Skin of body (tissue), 2 donors: Measurements from ENCODE around the gene GRK5. TPM values are rescaled to one million over a fixed set of nuclear protein-coding genes. Genes with fewer than 3 reads are reported as not detected.
"Not testable (repeated sequence)": the region's sequence is repeated elsewhere in the genome, so short reads cannot be mapped to it uniquely, and the experiment has no call there.

Experiments
- DNase-seq: peaks from one replicate; lab custom pipeline; 2025; lab: John Stamatoyannopoulos, UW
- total RNA-seq: library from RNA; depleted of rRNA; stranded (reverse); fragments of >200 nt; gene quantifications from one replicate; pipeline ENCODE4 v1.2.3, GENCODE V29; 2014

GRK5 gene
- total RNA-seq, result 10.7 TPM

- DNase-seq, result peak; percentile 99
Measured at GRCh38 chr10:119207366-119207666, at the start of gene GRK5. TSS of gene GRK5 (plus strand) at chr10:119207571. CDS start at chr10:119207918, 347 bp downstream.

- no peak for DNase-seq
Measured at GRCh38 chr10:119159332-119159731, 48.0 kb upstream of the GRK5 start.

DNA sequence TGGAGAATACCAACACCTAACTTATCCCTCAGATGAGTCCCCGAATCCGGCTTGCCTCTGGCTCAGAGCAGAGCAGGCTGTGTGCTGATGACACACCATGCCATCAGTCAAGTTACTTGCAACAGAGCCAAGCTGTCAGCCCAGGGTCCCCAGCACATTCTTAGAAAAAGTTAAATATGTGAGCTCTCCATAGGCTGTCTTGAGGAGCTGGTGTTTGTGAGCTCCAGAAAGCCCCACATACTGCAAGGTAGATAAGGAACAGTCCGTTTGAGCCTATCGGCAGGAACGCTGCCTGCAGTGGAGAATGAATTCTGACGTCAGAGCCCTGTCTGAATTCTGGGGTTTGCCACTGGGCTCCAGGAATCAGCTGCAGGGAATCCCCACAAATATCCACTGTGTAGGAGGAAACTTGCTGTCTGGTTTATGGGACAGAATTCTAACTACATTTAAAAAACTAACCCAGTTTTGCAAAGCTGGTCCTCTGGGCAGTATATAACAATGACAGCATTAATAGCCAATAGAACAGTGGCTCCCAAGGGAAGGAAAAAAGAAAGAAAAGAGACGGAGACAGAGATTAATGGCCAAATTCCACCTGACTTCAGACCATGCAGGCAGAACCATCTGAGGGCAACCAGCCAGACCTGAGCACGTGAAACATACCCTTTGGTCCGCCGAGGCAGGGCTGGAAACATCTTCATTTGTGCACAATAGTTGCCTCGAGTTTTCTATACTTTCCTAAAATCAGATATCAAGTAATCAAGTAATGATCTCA, 45.5 kb upstream of the GRK5 start:
- DNase-seq, result no peak

DNA sequence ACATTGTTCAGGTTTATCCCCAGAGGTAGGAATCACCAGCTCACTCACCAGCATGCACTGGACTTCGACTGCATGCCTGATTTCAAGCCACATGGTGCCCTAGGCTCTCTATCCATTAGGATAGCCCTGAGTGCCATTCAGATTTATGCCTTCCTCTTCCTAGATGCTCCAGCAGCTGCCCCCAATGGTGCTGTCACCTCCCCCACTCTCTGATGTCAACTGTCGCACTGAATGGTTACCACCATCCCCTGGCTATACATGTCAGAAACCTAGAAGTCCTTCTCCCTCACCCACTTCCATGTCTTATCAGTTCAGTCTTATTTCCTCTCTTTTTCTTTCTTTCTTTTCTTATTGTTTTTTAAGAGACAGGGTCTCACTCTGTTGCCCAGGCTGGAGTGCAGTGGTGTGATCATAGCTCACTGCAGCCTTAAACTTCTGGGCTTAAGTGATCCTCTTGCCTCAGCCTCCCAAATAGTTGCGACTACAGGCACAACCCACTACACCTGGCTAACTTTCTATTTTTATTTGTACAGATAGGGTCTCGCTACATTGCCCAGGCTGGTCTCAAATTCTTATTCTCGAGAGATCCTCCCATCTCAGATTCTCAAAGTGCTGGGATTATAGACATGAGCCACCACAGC, 44.8 kb upstream of the GRK5 start:
- DNase-seq, result no peak

DNA sequence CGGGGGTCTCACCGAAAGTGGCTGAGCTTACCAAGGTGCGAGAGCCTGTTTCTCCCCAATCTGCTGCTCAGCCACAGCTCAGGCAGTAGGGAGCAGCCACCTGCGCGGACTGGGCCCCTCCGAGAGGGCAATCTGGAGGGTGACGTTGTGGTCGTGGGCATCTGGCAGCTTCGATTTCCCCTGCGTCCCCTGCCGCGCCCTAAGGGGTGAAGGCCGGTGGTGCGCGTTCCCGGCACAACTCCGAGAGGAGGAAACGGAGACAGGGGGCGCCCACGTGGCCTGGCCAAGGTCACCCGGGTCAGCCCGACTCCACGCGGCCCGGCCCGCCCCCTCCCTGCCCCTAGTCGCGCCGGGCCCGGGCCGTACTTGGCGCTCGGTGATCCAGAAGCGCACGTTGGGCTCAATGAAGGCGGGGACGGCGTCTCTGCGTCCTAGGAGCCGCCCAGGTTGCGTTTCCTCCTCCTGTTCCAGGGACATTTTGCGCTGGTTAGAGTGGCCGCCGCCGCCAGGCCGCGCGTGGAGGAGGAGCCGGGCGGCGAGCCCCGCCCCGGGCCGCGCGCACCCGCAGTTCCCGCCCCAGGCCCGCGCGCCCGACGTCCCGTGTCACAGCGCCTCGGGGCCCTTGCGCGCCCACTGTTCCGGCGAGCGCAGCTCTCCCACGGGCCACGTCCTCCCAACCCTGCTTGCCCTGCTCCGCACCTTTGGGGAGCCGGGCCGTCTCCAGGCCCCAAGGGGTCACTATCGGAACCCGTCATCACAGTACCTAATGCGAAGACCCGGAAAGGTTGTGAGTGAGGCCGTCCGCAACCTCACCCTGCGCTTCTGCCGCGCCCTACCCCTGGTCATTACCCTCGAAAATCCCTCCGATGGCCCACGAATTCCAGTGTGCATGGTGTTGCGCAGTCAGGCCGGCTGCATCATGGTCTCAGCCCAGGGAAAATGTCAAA, 41.9 kb upstream of the GRK5 start, which contains the start of gene SFXN4:
Gene SFXN4, minus strand, starts transcription at position 544 of the 947 bp plus-strand sequence. Its CDS starts 67 bp downstream, at position 477.
- no peak for DNase-seq

- DNase-seq, result no peak
Measured at GRCh38 chr10:119166118-119166500, 41.3 kb upstream of the GRK5 start.

DNA sequence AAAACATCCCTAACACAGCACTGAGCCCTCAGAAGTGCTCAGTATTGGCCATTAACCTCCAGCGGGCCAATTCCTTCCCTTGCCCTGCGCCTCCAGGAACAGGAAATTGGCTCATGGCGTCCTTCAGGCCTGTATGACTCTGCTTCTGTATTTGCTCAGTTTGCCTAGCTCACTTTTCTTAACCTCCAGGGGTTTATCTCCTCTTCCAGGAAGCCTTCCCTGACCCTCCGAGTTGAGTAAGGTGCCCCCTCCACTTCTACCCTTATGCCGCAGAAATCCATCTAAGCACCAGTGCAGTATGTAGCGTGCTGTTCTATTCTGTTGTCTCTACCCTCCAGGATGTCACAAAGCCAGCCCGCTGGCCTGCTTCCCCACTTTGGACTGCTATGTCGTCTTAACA, 40.8 kb upstream of the GRK5 start:
- DNase-seq, result no peak

DNA sequence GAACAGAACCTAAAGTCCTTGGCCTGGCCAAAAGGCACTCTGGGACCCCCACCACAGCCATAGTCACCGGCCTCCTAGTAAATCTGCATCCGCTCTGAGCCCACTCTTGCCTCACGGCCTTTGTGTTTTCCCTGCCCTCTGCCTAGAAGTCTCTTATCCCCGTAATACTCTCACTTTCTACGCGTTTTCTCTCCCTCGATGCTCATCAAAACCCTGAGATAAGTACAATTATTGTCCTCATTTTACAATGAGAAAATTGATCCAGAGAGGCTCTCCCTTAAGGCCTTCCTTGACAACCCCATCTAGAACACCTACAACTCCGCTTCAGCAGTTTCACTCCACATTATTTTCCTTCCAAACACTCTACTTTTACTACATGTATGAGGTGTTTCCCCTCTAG, 40.3 kb upstream of the GRK5 start:
- no peak for DNase-seq

- DNase-seq, result no peak
Measured at GRCh38 chr10:119174109-119174508, 33.3 kb upstream of the GRK5 start.

GRCh38 chr10:119176166-119176565, 31.2 kb upstream of the GRK5 start:
- no peak for DNase-seq

DNA sequence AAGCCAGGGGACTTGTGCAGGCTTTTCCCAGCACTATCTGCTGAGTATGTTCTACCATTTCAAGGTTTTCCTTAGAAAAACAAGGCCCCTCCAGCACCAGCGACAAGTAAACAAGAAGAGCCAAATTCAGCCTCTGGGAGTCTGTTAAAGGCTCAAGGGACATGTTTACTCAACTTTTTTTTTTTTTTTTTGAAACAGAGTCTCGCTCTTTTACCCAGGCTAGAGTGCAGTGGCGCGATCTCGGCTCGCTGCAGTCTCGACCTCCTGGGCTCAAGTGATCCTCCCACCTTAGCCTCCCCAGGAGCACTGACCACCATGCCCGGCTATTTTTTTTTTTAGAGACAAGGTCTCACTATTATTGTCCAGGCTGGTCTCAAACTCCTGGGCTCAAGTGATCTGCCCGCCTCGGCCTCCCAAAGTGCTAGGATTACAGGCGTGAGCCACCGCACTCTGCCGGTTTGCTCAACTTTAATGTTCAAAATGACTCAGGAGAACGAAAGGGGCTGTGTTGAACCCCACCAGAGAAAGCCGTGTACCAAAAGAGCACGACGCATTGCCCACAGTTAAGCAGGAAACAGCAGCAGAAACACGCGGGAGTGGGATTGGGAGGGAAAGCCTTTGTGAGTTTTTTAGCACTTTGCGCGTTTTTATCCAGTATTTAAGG, 29.5 kb upstream of the GRK5 start:
- DNase-seq, result peak; percentile 74

DNA sequence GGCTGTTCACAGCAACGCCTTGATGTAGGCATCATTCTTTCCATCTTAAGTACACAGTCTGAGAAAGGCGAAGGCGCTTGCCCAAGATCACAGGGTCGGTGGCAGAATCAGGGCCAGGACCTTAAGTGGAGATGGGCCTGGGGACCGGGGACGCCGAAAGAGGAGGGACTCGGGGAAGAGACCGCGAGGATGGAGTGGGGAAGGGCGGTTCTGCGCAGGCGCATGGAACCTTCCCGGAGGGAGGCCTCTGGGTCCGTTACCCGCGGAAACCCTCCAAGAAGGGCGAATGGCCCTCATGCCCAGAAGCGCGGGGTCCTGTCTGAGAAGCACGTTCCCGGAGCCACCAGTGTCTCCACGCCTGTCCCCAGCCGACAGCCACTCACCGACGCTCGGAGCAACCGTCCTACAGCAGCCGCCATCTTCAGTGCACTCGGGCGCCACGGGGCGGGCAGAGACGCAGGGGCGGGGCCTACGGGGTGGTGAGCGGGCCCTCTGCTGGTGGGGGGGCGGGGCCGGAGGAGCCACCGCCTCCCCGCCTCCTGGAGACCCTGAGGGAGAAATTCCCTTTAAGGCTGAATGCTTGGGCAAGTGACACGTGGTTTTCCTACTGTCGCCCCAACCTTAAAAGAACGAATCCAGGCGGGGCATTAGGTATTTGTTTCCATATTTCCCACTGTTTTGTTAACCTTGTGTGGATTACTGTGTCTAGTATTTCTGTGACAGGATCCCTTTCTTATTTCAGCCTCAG, 28.8 kb upstream of the GRK5 start, which contains the start of gene PRDX3:
Gene PRDX3, minus strand, starts transcription at position 441 of the 748 bp plus-strand sequence. Its CDS starts 22 bp downstream, at position 419.
- DNase-seq, result peak; percentile 84

GRCh38 chr10:119180850-119181400, 26.4 kb upstream of the GRK5 start:
- DNase-seq, result not testable (repeated sequence)

DNA sequence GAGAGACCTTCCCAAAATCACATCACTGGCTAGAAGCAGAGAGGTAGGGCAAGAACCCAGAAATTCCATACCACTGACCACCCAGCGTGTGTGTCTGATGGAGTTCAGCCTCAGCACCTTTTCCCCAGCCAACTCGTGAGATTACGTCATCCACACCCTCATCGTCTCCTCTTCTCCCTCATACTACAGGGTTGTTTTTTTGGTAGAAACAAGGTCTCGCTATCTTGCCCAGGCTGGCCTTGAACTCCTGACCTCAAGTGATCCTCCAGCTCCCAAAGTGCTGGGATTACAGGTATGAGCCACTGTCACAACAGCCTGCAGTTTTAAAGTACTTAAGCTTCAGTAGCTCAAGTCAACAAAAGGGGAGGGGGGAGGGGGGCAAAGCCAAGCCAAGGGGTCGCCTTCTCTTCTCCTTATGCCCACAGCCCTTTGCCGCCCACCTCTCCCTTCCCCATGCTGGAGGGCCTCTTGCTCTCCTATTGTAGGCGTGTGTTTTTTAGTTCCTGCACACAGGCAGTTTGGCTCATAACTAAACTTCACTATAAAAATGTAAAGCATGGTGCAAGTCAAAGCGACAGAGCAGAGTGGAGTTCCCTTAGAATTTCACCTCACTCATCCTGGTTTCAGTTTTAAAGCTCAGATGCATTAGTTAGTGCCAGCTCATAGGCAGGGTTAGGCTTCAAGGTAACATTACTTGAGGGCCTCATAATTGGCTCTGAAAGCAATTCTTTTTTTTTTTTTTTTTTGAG, 23.5 kb upstream of the GRK5 start:
- no peak for DNase-seq

GRCh38 chr10:119189811-119190282, 17.5 kb upstream of the GRK5 start:
- DNase-seq, result no peak

DNA sequence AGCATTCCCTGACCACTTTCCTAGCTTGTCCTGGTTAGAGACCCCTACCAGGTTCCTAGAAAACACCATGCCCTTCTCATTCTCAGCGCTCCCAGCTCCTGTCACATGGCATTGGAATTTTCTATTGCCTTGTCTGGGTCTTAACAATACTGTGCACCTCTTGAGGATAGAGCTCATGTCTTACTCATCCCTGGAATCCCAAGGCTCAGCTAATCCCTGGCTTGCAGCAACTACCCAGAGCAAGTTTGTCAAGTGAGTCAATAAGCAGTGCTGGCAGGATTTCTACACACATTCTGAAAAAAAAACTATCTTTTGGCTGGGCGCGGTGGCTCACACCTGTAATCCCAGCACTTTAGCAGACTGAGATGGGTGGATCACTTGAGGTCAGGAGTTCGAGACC, 17.0 kb upstream of the GRK5 start:
- no peak for DNase-seq

DNA sequence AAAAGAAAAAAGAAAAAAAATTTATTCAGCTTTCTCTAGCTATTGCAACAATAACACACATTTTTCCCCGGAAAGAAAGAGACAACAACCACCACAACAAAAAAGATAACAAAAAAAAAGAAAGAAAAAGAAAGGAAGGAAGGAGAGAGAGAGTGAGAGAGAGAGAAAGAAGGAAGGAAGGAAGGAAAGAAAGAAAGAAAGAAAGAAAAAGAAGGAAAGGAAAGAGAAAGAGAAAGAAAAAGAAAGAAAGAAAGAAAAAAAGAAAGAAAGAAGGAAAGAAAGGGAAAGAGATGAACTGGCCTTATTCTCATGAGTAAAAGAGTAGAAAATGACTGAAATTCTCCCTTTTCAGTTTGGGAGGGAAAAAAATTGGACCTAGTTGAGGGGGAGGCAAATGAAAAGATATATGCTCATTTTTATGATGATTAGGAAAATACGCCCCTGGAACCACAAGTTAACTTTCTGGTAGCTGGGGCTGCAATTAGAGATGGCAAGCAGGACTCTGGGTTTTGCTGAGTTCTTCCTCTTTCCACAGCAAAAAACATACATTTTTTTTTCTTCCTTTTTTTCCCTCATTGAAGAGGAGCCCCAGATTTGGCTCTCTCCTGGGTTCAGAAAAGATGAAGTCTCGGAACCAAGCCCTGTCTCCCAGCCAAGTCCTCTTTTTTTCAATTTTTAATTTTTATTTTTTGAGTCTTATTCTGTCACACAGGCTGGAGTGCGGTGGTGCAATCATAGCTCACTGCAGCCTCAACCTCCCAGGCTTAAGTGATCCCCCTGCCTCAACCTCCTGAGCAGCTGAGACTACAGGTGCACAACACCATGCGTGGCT, 16.2 kb upstream of the GRK5 start:
- DNase-seq, result no peak

DNA sequence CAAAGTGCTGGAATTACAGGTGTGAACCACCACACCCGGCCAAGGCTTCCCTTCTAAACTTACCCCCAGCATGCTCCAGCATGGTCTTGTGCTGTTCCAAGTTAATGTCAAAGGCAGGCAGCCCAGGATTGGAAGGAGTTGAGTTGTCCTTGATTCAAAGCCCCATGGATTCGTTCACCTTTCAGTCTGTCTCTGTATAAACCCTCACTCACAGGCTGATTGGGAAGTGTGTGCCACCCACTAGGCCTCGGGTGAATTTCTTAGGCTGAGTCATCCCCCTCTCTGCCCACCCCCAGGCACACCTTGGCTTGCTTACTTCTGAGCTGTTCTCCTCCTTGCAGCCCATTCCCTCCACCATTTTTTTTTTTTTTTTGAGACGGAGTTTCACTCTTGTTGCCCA, 15.5 kb upstream of the GRK5 start:
- no peak for DNase-seq

DNA sequence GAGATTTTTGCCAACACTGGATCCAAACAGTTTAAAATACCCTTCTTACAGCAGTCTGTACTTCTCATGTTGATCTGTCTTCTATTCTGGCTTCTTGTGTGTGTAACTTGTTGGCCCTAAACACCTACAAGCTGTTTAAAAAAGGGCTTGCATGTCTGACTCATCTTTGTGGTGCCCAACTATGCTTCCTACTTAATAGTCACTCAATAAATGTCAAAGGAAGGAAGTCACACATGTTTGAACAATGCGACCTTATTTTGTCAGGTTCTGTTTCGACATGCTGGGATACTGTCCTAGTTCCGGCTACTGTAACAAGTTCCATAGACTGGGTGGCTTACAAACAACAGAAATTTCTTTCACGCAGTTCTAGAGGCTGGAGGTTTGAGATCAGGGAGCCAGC, 9.4 kb upstream of the GRK5 start:
- no peak for DNase-seq
